Activated CD8-positive, alpha-beta T cell treated with anti-CD3 and anti-CD28 coated beads for 36 hours (primary cell): Measurements from ENCODE around the gene CACTIN. TPM values are rescaled to one million over a fixed set of nuclear protein-coding genes. Genes with fewer than 3 reads are reported as not detected.

Experiments
- ATAC-seq: fragments of 200-7000 bp; cut with Tn5 transposase; one replicate; pipeline ENCODE4 v1.10.0; 2021; ENCODE audit warnings: mild to moderate bottlenecking, moderate library complexity
- CTCF ChIA-PET: fragments of 350-600 bp; sonication (Branson Sonifier 250); formaldehyde crosslinking; loops from one replicate; lab custom pipeline; 2021; ENCODE audit warnings: antibody characterized with exemption; lab: Charles Lee
- POLR2A ChIA-PET: fragments of 350-600 bp; sonication (Branson Sonifier 250); formaldehyde crosslinking; loops from one replicate; lab custom pipeline; 2021; ENCODE audit warnings: antibody characterized with exemption; lab: Charles Lee
- DNase-seq: peaks from one replicate; pipeline ENCODE4 v3.0.0-alpha.2; 2020
- H3K27ac Mint-ChIP-seq: one replicate; pipeline ENCODE4 v1.8.0; 2021; ENCODE audit warnings: mild to moderate bottlenecking, mixed read lengths
- H3K27me3 Mint-ChIP-seq: one replicate; pipeline ENCODE4 v1.8.0; 2021; ENCODE audit warnings: mixed read lengths
- H3K36me3 Mint-ChIP-seq: one replicate; pipeline ENCODE4 v1.8.0; 2021; ENCODE audit warnings: low read depth, mixed read lengths
- H3K4me1 Mint-ChIP-seq: one replicate; pipeline ENCODE4 v1.8.0; 2021; ENCODE audit warnings: low read depth, mixed read lengths
- H3K4me3 Mint-ChIP-seq: one replicate; pipeline ENCODE4 v1.8.0; 2021; ENCODE audit warnings: mild to moderate bottlenecking, moderate library complexity, mixed read lengths
- H3K9me3 Mint-ChIP-seq: one replicate; pipeline ENCODE4 v1.8.0; 2021; ENCODE audit warnings: mixed read lengths
- intact Hi-C: fragments of 100-400 bp; cut with micrococcal nuclease; formaldehyde crosslinking; loops from one replicate; pipeline ENCODE4 v1.10.0; 2022
- total RNA-seq, 2 experiments: library from RNA; stranded (reverse); gene quantifications; one replicate each; pipeline ENCODE4 v1.2.3, GENCODE V29; 2021
- TF ChIP-seq, protein P1 (sequence below): fragments of 200-600 bp; IDR thresholded peaks from one replicate; pipeline ENCODE4 v1.8.0; 2022; ENCODE audit warnings: antibody characterized with exemption, mild to moderate bottlenecking

CACTIN gene
- total RNA-seq, 2 experiments from 2014 or later, result 25.9 to 28.5 TPM

GRCh38 chr19:3606174-3606689 lies 20.4 kb downstream of the CACTIN start:
- TF ChIP-seq, protein P1, sequence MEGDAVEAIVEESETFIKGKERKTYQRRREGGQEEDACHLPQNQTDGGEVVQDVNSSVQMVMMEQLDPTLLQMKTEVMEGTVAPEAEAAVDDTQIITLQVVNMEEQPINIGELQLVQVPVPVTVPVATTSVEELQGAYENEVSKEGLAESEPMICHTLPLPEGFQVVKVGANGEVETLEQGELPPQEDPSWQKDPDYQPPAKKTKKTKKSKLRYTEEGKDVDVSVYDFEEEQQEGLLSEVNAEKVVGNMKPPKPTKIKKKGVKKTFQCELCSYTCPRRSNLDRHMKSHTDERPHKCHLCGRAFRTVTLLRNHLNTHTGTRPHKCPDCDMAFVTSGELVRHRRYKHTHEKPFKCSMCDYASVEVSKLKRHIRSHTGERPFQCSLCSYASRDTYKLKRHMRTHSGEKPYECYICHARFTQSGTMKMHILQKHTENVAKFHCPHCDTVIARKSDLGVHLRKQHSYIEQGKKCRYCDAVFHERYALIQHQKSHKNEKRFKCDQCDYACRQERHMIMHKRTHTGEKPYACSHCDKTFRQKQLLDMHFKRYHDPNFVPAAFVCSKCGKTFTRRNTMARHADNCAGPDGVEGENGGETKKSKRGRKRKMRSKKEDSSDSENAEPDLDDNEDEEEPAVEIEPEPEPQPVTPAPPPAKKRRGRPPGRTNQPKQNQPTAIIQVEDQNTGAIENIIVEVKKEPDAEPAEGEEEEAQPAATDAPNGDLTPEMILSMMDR, result no peak
- H3K4me3 Mint-ChIP-seq, result no peak overlapping the region
- intact Hi-C loops, result no loop called here
- H3K27me3 Mint-ChIP-seq, result no peaks in the 10 kb centered on the region
- peaks cover 11% of the 10 kb centered on the region for H3K4me1 Mint-ChIP-seq
- POLR2A ChIA-PET, result no interaction called here
- H3K36me3 Mint-ChIP-seq, result peaks cover 3% of the 10 kb centered on the region
- CTCF ChIA-PET, result no interaction called here
- ATAC-seq (peak; percentile 48), DNase-seq (peak; percentile 59)
- H3K9me3 Mint-ChIP-seq, result no peaks in the 10 kb centered on the region
- no peak overlapping the region for H3K27ac Mint-ChIP-seq

DNA sequence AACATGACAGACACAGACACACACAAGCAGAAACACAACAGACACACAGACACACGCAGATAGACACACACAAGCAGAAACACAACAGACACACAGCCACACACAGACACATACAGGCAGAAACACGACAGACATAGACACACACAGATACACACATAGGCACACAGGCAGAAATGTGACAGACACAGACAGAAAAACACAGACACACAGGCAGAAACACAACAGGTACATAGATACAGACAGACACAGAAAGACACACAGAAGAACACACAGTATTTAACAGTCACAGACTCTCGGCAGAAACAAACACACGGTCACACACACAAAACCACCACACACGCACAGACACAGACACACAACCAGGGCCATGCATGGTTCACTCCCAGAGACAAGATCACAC lies 20.8 kb downstream of the CACTIN start:
- Mint-ChIP-seq H3K4me3 (no peak overlapping the region), H3K27ac (no peak overlapping the region), H3K36me3 (peaks cover 3% of the 10 kb centered on the region), H3K4me1 (peaks cover 11% of the 10 kb centered on the region), H3K27me3 (no peaks in the 10 kb centered on the region), H3K9me3 (no peaks in the 10 kb centered on the region)
- no peak for DNase-seq
- TF ChIP-seq, protein P1, result no peak
- CTCF ChIA-PET, result no interaction called here
- POLR2A ChIA-PET, result no interaction called here
- intact Hi-C loops, result no loop called here
- no peak for ATAC-seq

- TF ChIP-seq, protein P1, result no peak
- H3K4me3 Mint-ChIP-seq, result no peak overlapping the region
- H3K4me1 Mint-ChIP-seq, result peaks cover 11% of the 10 kb centered on the region
- POLR2A ChIA-PET, result no interaction called here
- H3K27me3 Mint-ChIP-seq, result no peaks in the 10 kb centered on the region
- no peaks in the 10 kb centered on the region for H3K9me3 Mint-ChIP-seq
- no peak overlapping the region for H3K27ac Mint-ChIP-seq
- DNase-seq, result no peak
- peak; percentile 8 for ATAC-seq
- intact Hi-C loops, result no loop called here
- CTCF ChIA-PET, result interaction anchor here (0.9 to 1.8 kb wide), 5 partner anchors 18 to 94 kb away, joined by 3 to 9 read pairs (median 4); partner anchors contain the start of gene GIPC3
- H3K36me3 Mint-ChIP-seq, result peaks cover under 1% of the 10 kb centered on the region
Measured at GRCh38 chr19:3605361-3605760, 21.2 kb downstream of the CACTIN start.

GRCh38 chr19:3604987-3605343 lies 21.6 kb downstream of the CACTIN start:
- Mint-ChIP-seq H3K4me1 (peaks cover 11% of the 10 kb centered on the region), H3K36me3 (no peaks in the 10 kb centered on the region), H3K27ac (no peak overlapping the region), H3K27me3 (no peaks in the 10 kb centered on the region), H3K9me3 (no peaks in the 10 kb centered on the region), H3K4me3 (no peak overlapping the region)
- DNase-seq, result peak; percentile 74
- peak; percentile 73 for ATAC-seq
- TF ChIP-seq, protein P1, result no peak
- intact Hi-C loops, result no loop called here
- CTCF ChIA-PET, result interaction anchor here (0.9 to 1.8 kb wide), 5 partner anchors 18 to 94 kb away, joined by 3 to 9 read pairs (median 4); partner anchors contain the start of gene GIPC3
- POLR2A ChIA-PET, result interaction anchor here (0.8 kb wide), 1 partner anchor 49 kb away, joined by 4 read pairs; no protein-coding TSS in a partner anchor

DNA sequence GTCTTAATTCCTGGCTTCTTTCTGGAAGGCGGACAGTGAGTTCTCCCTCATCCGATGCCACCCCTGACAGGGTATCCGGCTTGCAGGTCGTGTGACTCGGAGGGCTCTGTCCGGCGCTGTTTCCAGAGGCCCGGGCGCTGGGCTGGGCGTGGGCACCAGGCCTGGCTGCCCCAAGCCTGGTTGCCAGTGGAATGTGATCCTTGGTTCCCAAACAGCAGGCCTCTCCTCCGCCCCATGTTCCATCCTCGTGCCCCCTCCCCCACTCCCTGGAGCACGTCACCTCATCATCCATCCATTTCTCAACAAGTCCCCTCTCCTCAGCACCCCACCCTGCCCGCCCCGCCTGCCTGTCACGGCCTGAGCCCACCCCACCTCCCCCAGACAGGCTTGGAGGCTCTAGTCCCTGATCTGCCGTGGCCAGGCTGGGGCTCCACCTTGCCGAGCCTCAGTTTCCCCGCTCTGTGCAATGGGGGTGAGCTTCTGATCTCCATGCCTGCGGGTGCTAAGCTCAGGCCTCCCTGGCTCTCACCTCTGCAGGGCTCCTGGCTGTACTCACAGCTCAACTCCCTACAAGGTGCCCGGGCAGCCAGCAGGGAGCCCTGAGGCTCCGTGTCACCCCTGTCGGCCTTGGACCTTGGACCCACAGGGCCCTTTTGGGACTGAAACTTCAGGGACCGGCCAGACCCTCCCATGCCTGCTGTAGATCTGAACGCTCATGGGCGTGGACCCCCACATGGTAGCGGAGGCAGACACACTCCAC lies 22.2 kb downstream of the CACTIN start:
- intact Hi-C loops, result no loop called here
- ATAC-seq, result peak; percentile 29
- H3K27ac Mint-ChIP-seq, result peak overlapping the region; percentile 52
- H3K4me1 Mint-ChIP-seq, result peaks cover 11% of the 10 kb centered on the region
- H3K9me3 Mint-ChIP-seq, result no peaks in the 10 kb centered on the region
- no peak overlapping the region for H3K4me3 Mint-ChIP-seq
- ChIA-PET POLR2A (interaction anchor here (0.8 kb wide), 1 partner anchor 48 kb away, joined by 4 read pairs; no protein-coding TSS in a partner anchor), CTCF (interaction anchor here (0.7 to 1.8 kb wide), 6 partner anchors 11 to 95 kb away, joined by 3 to 9 read pairs (median 4); partner anchors contain the start of gene GIPC3)
- H3K27me3 Mint-ChIP-seq, result no peaks in the 10 kb centered on the region
- DNase-seq, result no peak
- H3K36me3 Mint-ChIP-seq, result no peaks in the 10 kb centered on the region
- TF ChIP-seq, protein P1, result no peak
